GM21576 (cell line): ENCODE results near the gene ZNF341.

Source experiments
- ATAC-seq: cut with Tn5 transposase; IDR thresholded peaks from one replicate; pipeline ENCODE4 v1.9.1; 2021; ENCODE audit warnings: mild to moderate bottlenecking, moderate library complexity; ENCODE audit not compliant: unreplicated experiment

ZNF341 gene

GRCh38 chr20:33839591-33839990, 107.8 kb downstream of the ZNF341 start:
- no peak for ATAC-seq

- no peak for ATAC-seq
Measured at GRCh38 chr20:33840160-33840559, 108.4 kb downstream of the ZNF341 start.

GRCh38 chr20:33840759-33841435, 109.1 kb downstream of the ZNF341 start:
- ATAC-seq: no peak

- ATAC-seq: no peak
Measured at GRCh38 chr20:33841436-33841799, 109.6 kb downstream of the ZNF341 start.
